Stomach (tissue), 9 donors: Measurements from ENCODE around the gene CERKL. TPM values are rescaled to one million over a fixed set of nuclear protein-coding genes. Genes with fewer than 3 reads are reported as not detected.

ENCODE experiments used
- DNase-seq, 2 donors: peaks; one replicate each; pipeline versions ENCODE4 v3.0.0 to v3.0.0-alpha.2; 2013 to 2019
- H3K27ac ChIP-seq, 5 donors: fragments of 200-600 bp in 4 of 5; sonication (generic) in 4 of 5; one replicate each; pipeline ENCODE4 v1.5.1; 2013 to 2019; ENCODE audit warnings: mild to moderate bottlenecking in 1 of 5, moderate library complexity in 1 of 5
- H3K27me3 ChIP-seq, 3 donors: fragments of 200-600 bp; sonication (generic); one replicate each; pipeline ENCODE4 v1.5.1; 2017 to 2019; ENCODE audit warnings: mixed run types in 1 of 3
- H3K36me3 ChIP-seq, 4 donors: fragments of 200-600 bp; sonication (generic); 1 replicate in 3 of 4; 2 replicates in 1 of 4; pipeline ENCODE4 v1.5.1; 2016 to 2019
- H3K4me1 ChIP-seq, 4 donors: fragments of 200-600 bp; sonication (generic); one replicate each; pipeline ENCODE4 v1.5.1; 2016 to 2019
- H3K4me3 ChIP-seq, 4 donors: fragments of 200-600 bp; sonication (generic) in 3 of 4; one replicate each; pipeline ENCODE4 v1.5.1; 2016 to 2019; ENCODE audit warnings: mild to moderate bottlenecking in 1 of 4
- H3K9me3 ChIP-seq, 4 donors: fragments of 200-600 bp; sonication (generic); one replicate each; pipeline ENCODE4 v1.5.1; 2016 to 2019
- CTCF ChIP-seq, 7 experiments: fragments of 450-650 bp in 4 of 7; fragments of 200-600 bp in 3 of 7; sonication (generic) in 3 of 7; IDR thresholded peaks; one replicate each; pipeline ENCODE4 v1.5.1; 2016 to 2019; ENCODE audit warnings: antibody characterized with exemption in 7 of 7, control low read depth in 2 of 7, mild to moderate bottlenecking in 1 of 7
- EP300 ChIP-seq: sonication (generic); formaldehyde crosslinking; IDR thresholded peaks from one replicate; pipeline ENCODE4 v1.6.1; 2017; ENCODE audit warnings: antibody characterized with exemption
- POLR2A ChIP-seq, 4 donors: fragments of 450-650 bp; IDR thresholded peaks; one replicate each; pipeline ENCODE4 v1.6.1; 2016; ENCODE audit warnings: antibody characterized with exemption in 4 of 4, control low read depth in 2 of 4, mild to moderate bottlenecking in 1 of 4, moderate library complexity in 1 of 4
- POLR2AphosphoS5 ChIP-seq, 3 donors: sonication (generic); formaldehyde crosslinking; IDR thresholded peaks; one replicate each; pipeline ENCODE4 v1.6.1; 2016; ENCODE audit warnings: antibody characterized with exemption in 3 of 3
- WGBS, 5 donors: extraction: QIAGEN DNeasy Blood & Tissue Kit in 3 of 5; methylation state at CpG; one replicate each; pipeline versions ENCODE4 v1.1.5 to v1.1.7; 2013 to 2018; 5-methylcytosine and 5-hydroxymethylcytosine counted together
- intact Hi-C: fragments of 100-400 bp; cut with DNase I; formaldehyde crosslinking; loops from one replicate; pipeline ENCODE4 v1.15.1; 2023; ENCODE audit warnings: low total_unique reads
- polyA plus RNA-seq, 3 donors: library from polyadenylated mRNA; stranded (reverse); fragments of 200-250 nt; gene quantifications; one replicate each; pipeline ENCODE4 v1.2.3, GENCODE V29; 2013
- total RNA-seq, 5 donors: library from RNA; depleted of rRNA; stranded (reverse); fragments of >200 nt; gene quantifications; one replicate each; pipeline versions ENCODE4 v1.1.0 to v1.2.3, GENCODE V29; 2014 to 2016
- donor health status: healthy with polysubstance abuse.
- donor health status: Bipolar disorder and iron deficiency.
- donor health status: healthy.

The CERKL gene
- total and polyA plus RNA-seq, 8 donors, result 0.05 to 1.3 (median 0.28) TPM; not detected in 4

- TF ChIP-seq CTCF (IDR thresholded peaks at IDR 0.05), result no peak
- TF ChIP-seq POLR2A (IDR thresholded peaks at IDR 0.05), result no peak
- TF ChIP-seq EP300, result no peak
- no peak for TF ChIP-seq POLR2AphosphoS5 (IDR thresholded peaks at IDR 0.05)
- Histone ChIP-seq H3K36me3 (no peaks in the 10 kb centered on the region), H3K27ac (no peak overlapping the region), H3K4me1 (no peaks in the 10 kb centered on the region), H3K27me3 (peaks cover 0 to 4% (median 0%) of the 10 kb centered on the region in 3 donors), H3K9me3 (no peaks in the 10 kb centered on the region), H3K4me3 (no peak overlapping the region)
- intact Hi-C loops, result no loop called here
- 84 to 95% (median 86%) methylated on average over 6 of the region's 6 CpGs for WGBS, 5 donors
- DNase-seq, result no peak
Measured at GRCh38 chr2:181697126-181697525, 40.2 kb upstream of the CERKL start.

- H3K27me3 ChIP-seq, result peaks cover 0 to 17% (median 0%) of the 10 kb centered on the region in 3 donors
- H3K4me1 ChIP-seq, result no peaks in the 10 kb centered on the region
- TF ChIP-seq POLR2A (IDR thresholded peaks at IDR 0.05), result no peak
- no peak for DNase-seq
- H3K4me3 ChIP-seq, result no peak overlapping the region
- intact Hi-C loops, result no loop called here
- H3K27ac ChIP-seq, result no peak overlapping the region
- 90 to 95% (median 93%) methylated on average over 17 of the region's 17 CpGs for WGBS, 5 donors
- no peaks in the 10 kb centered on the region for H3K36me3 ChIP-seq
- H3K9me3 ChIP-seq, result no peaks in the 10 kb centered on the region
Measured at GRCh38 chr2:181694271-181694670, 37.4 kb upstream of the CERKL start.

- Histone ChIP-seq H3K27me3 (peaks cover 0 to 39% (median 6%) of the 10 kb centered on the region in 3 donors), H3K36me3 (no peaks in the 10 kb centered on the region), H3K9me3 (no peaks in the 10 kb centered on the region), H3K4me3 (no peak overlapping the region), H3K27ac (no peak overlapping the region), H3K4me1 (no peaks in the 10 kb centered on the region)
- DNase-seq, result no peak
- intact Hi-C loops, result no loop called here
- WGBS, 5 donors, result 72 to 90% (median 82%) methylated on average over 2 of the region's 2 CpGs
- TF ChIP-seq POLR2AphosphoS5 (IDR thresholded peaks at IDR 0.05), result no peak
- no peak for TF ChIP-seq EP300
- TF ChIP-seq CTCF (IDR thresholded peaks at IDR 0.05), result no peak
- no peak for TF ChIP-seq POLR2A (IDR thresholded peaks at IDR 0.05)
Measured at GRCh38 chr2:181690860-181691259, 34.0 kb upstream of the CERKL start.

- TF ChIP-seq POLR2AphosphoS5 (IDR thresholded peaks at IDR 0.05) (no peak), EP300 (no peak), CTCF (IDR thresholded peaks at IDR 0.05) (no peak), POLR2A (IDR thresholded peaks at IDR 0.05) (no peak)
- Histone ChIP-seq H3K4me1 (peaks cover 15 to 36% (median 27%) of the 10 kb centered on the region in 4 donors), H3K27ac (no peak overlapping the region), H3K36me3 (no peaks in the 10 kb centered on the region), H3K27me3 (peaks cover 25 to 80% (median 47%) of the 10 kb centered on the region in 3 donors), H3K4me3 (no peak overlapping the region), H3K9me3 (no peaks in the 10 kb centered on the region)
- DNase-seq, result peak in 1 of 2 donors; percentile 5
- intact Hi-C loops, result no loop called here
- 40 to 57% (median 53%) methylated on average over 6 of the region's 6 CpGs for WGBS, 5 donors
Measured at GRCh38 chr2:181686576-181687185, 29.8 kb upstream of the CERKL start.

- Histone ChIP-seq H3K4me1 (peaks cover 23 to 50% (median 39%) of the 10 kb centered on the region in 4 donors), H3K27ac (no peak overlapping the region), H3K36me3 (no peaks in the 10 kb centered on the region), H3K4me3 (no peak overlapping the region), H3K27me3 (peaks cover 37 to 90% (median 62%) of the 10 kb centered on the region in 3 donors), H3K9me3 (no peaks in the 10 kb centered on the region)
- peak in 1 of 2 donors; percentile 39 for DNase-seq
- TF ChIP-seq CTCF (IDR thresholded peaks at IDR 0.05), result no peak
- no peak for TF ChIP-seq EP300
- no peak for TF ChIP-seq POLR2A (IDR thresholded peaks at IDR 0.05)
- TF ChIP-seq POLR2AphosphoS5 (IDR thresholded peaks at IDR 0.05), result no peak
- intact Hi-C loops, result no loop called here
- 3 to 8% (median 6%) methylated on average over 21 of the region's 21 CpGs for WGBS, 5 donors
Measured at GRCh38 chr2:181685150-181685688, 28.3 kb upstream of the CERKL start.
